Measurements from ENCODE around the gene DZIP1.
A peak's percentile ranks its signal among the peaks of the same experiment; 100 is the strongest.
"Not testable (repeated sequence)": the region's sequence is repeated elsewhere in the genome, so short reads cannot be mapped to it uniquely, and the experiment has no call there.

The DZIP1 gene

GRCh38 chr13:95570016-95570415, 74.5 kb downstream of the DZIP1 start:
- H3K27ac ChIP-seq = no peak overlapping the region
- no peak for TF ChIP-seq CTCF (conservative IDR thresholded peaks at IDR 0.05)

GRCh38 chr13:95568131-95568530, 76.4 kb downstream of the DZIP1 start:
- no peak overlapping the region for H3K27ac ChIP-seq
- TF ChIP-seq CTCF (conservative IDR thresholded peaks at IDR 0.05) = no peak

GRCh38 chr13:95565758-95566157, 78.7 kb downstream of the DZIP1 start:
- H3K27ac ChIP-seq = not testable (repeated sequence)

- no peak for TF ChIP-seq CTCF (conservative IDR thresholded peaks at IDR 0.05)
- H3K27ac ChIP-seq = no peak overlapping the region
These were observed 79.7 kb downstream of the DZIP1 start for GRCh38 chr13:95564733-95565291.

- peak; percentile 35 for TF ChIP-seq CTCF (conservative IDR thresholded peaks at IDR 0.05)
These were observed 80.4 kb downstream of the DZIP1 start for GRCh38 chr13:95564091-95564490.

GRCh38 chr13:95560387-95560786, 84.1 kb downstream of the DZIP1 start:
- no peak for TF ChIP-seq CTCF (conservative IDR thresholded peaks at IDR 0.05)
- peak overlapping the region; percentile 64; the same call in 1 of the 2 replicates for H3K27ac ChIP-seq

More at GRCh38 chr13:95564091-95564490, 80.4 kb downstream of the DZIP1 start:
- H3K27ac ChIP-seq = no peak overlapping the region

GRCh38 chr13:95559100-95559499, 85.4 kb downstream of the DZIP1 start:
- peak overlapping the region; percentile 64; the same call in 1 of the 2 replicates for H3K27ac ChIP-seq
- no peak for TF ChIP-seq CTCF (conservative IDR thresholded peaks at IDR 0.05)

GRCh38 chr13:95557013-95557412, 87.5 kb downstream of the DZIP1 start:
- no peak overlapping the region for H3K27ac ChIP-seq
- no peak for TF ChIP-seq CTCF (conservative IDR thresholded peaks at IDR 0.05)
